Fibroblast of lung (primary cell): ENCODE data around the gene SVEP1.

Source experiments
- CTCF ChIP-seq, 2 donors: IDR thresholded peaks in 1 of 2; conservative IDR thresholded peaks in 1 of 2; 1 replicate in 1 of 2; 2 replicates in 1 of 2; pipeline ENCODE4 v1.5.1; 2011 to 2012; ENCODE audit warnings: low read length in 2 of 2, control low read depth in 1 of 2, inconsistent platforms in 1 of 2, low read depth in 1 of 2, mild to moderate bottlenecking in 1 of 2
- EZH2 ChIP-seq: IDR thresholded peaks from 2 replicates; pipeline ENCODE4 v1.5.1; 2012; ENCODE audit warnings: low read length, control low read depth, mild to moderate bottlenecking; ENCODE audit errors: missing control alignments

GRCh38 chr9:110486218-110486617, 93.3 kb downstream of the SVEP1 start:
- TF ChIP-seq CTCF (conservative IDR thresholded peaks at IDR 0.05 in 1 of 2, IDR thresholded peaks at IDR 0.05 in 1 of 2; ENCODE audit: low read depth in 1 of 2, low read length in 2 of 2) (no peak), EZH2 (no peak)
